ENCODE data around the gene ST3GAL4.
"Not testable (repeated sequence)": the region's sequence is repeated elsewhere in the genome, so short reads cannot be mapped to it uniquely, and the experiment has no call there.

The ST3GAL4 gene

DNA sequence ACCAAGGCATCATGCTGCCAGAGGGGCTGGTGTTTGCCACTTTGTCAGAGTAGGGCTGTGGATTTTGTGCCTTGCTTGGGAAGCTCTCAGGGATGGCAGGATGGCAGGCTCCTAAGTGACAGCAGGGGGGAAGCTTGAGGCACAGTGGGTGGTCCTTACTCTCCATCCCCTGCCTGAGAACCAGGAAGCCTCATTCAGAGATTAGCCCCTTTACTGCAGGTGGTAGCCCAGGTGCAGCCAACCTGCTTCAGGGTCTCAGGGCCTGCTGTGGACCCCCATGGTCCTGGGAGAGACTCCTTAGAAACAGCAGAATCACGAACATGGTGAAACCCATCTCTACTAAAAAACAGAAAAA is 8.9 kb upstream of the ST3GAL4 start:
- H3K36me3 ChIP-seq (ENCODE audit: control insufficient read depth, insufficient read depth, low read length) = peaks cover 6% of the 10 kb centered on the region; the same call in 1 of the 2 replicates
- H3K27me3 ChIP-seq (ENCODE audit: control insufficient read depth, insufficient read depth, low read length) = no peaks in the 10 kb centered on the region
- WGBS (ENCODE audit: insufficient coverage, insufficient read length) = no CpG with 5 or more reads among the region's 1 CpG
- H3K4me3 ChIP-seq (ENCODE audit: low read length) = no peak overlapping the region
- no peaks in the 10 kb centered on the region for H3K9me3 ChIP-seq (ENCODE audit: control insufficient read depth, insufficient read depth, low read length)
- no peak for DNase-seq (ENCODE audit: low read depth, low spot score)
- peaks cover 7% of the 10 kb centered on the region for H3K4me1 ChIP-seq (ENCODE audit: control insufficient read depth, insufficient read depth, low read length)
- H3K27ac ChIP-seq (ENCODE audit: low read length) = no peak overlapping the region

DNA sequence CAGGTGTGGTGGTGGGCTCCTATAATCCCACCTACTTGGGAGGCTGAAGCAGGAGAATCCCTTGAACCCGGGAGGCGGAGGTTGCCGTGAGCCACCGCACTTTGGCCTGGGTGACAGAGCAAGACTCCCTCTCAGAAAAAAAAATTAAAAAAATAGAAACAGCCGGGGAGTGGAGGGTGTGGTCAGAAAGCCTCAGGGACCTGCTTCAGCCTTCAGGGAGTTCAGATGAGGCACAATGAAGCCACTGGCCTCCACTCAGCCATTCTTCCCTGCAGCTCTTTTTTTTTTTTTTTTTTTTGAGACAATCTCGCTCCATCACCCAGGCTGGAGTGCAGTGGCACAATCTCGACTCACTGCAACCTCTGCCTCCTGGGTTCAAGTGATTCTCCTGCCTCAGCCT is 8.5 kb upstream of the ST3GAL4 start:
- H3K4me1 ChIP-seq (ENCODE audit: control insufficient read depth, insufficient read depth, low read length); H3K27me3 ChIP-seq (ENCODE audit: control insufficient read depth, insufficient read depth, low read length); H3K4me3 ChIP-seq (ENCODE audit: low read length); H3K27ac ChIP-seq (ENCODE audit: low read length); DNase-seq (ENCODE audit: low read depth, low spot score); H3K9me3 ChIP-seq (ENCODE audit: control insufficient read depth, insufficient read depth, low read length); H3K36me3 ChIP-seq (ENCODE audit: control insufficient read depth, insufficient read depth, low read length): not testable (repeated sequence)
- no CpG with 5 or more reads among the region's 7 CpGs for WGBS (ENCODE audit: insufficient coverage, insufficient read length)

DNA sequence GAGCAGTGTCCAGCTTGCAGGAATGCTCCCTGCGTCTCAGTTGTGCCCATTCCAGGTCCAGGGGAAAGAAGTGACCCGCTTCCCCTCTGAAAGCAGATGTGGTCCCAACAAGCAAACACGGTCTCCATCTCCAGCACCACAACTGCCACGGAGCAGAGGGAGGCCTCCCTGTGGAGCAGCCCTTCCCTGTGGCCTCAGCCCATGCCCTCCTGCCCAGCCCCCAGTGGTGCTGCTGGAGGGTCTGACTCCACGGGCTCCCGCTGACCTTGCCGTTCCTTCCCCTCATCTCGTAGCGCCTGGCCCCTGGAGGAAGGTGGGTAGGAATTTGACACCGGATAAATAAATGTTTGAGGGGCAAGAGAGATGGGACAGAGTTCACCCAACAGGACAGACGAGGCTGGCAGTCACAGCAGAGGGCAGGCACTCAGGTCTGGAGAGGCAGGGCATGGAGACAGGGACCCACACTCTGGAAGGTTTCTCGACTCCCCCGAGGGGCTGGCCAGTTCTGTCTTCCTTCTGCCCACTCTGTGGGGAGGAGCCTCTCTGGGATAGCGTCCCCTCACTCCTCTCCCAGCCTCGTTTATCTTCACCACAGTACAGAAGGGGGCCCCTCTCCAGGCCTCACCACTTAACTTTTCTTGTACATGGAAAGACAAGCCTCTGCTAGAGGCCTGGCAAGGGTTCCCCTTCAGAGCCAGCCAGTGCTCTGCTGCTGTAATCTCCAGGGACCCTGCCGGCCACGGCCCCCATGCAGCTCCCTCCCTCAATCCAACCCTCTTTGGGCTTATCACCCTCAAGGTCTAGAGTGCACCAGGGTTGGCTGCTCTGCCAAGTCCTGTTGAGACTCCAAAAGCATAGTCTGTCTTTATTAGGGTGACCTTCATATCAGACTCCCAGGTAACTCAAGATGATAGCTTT is 7.5 kb upstream of the ST3GAL4 start:
- H3K4me1 ChIP-seq (ENCODE audit: control insufficient read depth, insufficient read depth, low read length) = peaks cover 7% of the 10 kb centered on the region
- H3K27me3 ChIP-seq (ENCODE audit: control insufficient read depth, insufficient read depth, low read length) = no peaks in the 10 kb centered on the region
- WGBS (ENCODE audit: insufficient coverage, insufficient read length) = no CpG with 5 or more reads among the region's 17 CpGs
- no peak overlapping the region for H3K4me3 ChIP-seq (ENCODE audit: low read length)
- peaks cover 6% of the 10 kb centered on the region; the same call in 1 of the 2 replicates for H3K36me3 ChIP-seq (ENCODE audit: control insufficient read depth, insufficient read depth, low read length)
- H3K9me3 ChIP-seq (ENCODE audit: control insufficient read depth, insufficient read depth, low read length) = no peaks in the 10 kb centered on the region
- H3K27ac ChIP-seq (ENCODE audit: low read length) = no peak overlapping the region
- no peak for DNase-seq (ENCODE audit: low read depth, low spot score)

DNA sequence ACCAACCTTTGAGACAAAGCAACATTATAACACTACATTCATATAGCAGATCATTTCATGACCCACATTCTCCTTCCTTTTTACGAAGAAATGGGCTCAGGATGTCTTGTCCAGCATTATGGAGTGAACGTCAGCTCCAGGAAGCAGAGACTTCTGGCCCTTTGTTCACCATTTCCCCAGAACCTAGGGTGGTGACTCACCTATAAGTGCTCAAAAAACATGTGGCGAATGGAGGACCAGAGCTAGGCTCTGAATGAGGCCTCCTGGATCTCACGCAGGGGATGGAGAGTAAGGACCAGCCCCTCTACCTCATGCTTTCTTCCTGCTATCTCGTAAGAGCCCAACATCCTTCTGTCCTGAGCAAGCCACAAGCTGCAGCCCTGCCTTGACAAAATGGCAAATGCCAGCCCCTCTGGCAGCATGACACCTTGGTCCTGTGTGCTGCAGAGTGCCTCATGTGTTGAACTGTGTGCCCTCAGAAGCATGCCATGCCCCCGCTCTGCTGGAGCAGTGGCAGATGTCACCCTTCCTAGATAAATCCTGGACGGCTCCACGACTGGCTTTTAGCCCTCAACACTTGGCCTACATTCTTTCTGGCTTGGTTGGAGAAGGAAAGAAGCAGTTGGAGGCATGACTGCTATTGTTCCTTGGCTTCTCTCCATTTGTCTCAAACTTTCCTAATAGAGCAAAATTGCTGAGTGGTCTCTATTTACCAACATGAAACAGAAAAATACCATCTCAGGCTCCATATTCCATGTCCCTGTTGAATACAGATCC is 6.5 kb upstream of the ST3GAL4 start:
- Histone ChIP-seq H3K27ac (ENCODE audit: low read length) (no peak overlapping the region), H3K4me1 (ENCODE audit: control insufficient read depth, insufficient read depth, low read length) (peaks cover 9% of the 10 kb centered on the region), H3K36me3 (ENCODE audit: control insufficient read depth, insufficient read depth, low read length) (peaks cover 3% of the 10 kb centered on the region; the same call in 1 of the 2 replicates), H3K27me3 (ENCODE audit: control insufficient read depth, insufficient read depth, low read length) (no peaks in the 10 kb centered on the region), H3K4me3 (ENCODE audit: low read length) (no peak overlapping the region), H3K9me3 (ENCODE audit: control insufficient read depth, insufficient read depth, low read length) (no peaks in the 10 kb centered on the region)
- WGBS (ENCODE audit: insufficient coverage, insufficient read length) = no CpG with 5 or more reads among the region's 8 CpGs
- DNase-seq (ENCODE audit: low read depth, low spot score) = no peak

DNA sequence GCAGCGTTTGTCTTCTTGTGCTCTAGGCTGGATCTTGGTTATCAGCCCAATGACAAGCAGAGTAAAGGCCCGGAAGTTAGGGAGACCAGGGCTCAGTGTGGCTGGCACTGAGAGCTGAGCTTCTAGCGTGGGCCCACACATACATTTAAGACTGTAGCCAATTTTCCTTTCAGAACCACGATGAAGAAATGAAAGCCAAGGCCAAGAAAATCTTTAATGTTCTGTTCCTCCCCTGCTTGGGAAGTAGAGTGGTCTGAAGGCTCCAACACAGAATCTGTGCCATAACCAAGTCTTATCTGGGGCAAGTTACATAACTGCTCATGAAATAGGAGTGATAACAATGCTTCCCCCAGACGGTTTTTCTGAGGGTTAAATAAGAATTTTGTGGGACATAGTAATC is 4.7 kb upstream of the ST3GAL4 start:
- WGBS (ENCODE audit: insufficient coverage, insufficient read length) = no CpG with 5 or more reads among the region's 5 CpGs
- DNase-seq (ENCODE audit: low read depth, low spot score) = no peak
- H3K4me1 ChIP-seq (ENCODE audit: control insufficient read depth, insufficient read depth, low read length) = peaks cover 10% of the 10 kb centered on the region
- H3K27ac ChIP-seq (ENCODE audit: low read length) = no peak overlapping the region
- H3K36me3 ChIP-seq (ENCODE audit: control insufficient read depth, insufficient read depth, low read length) = no peaks in the 10 kb centered on the region
- H3K9me3 ChIP-seq (ENCODE audit: control insufficient read depth, insufficient read depth, low read length) = no peaks in the 10 kb centered on the region
- H3K27me3 ChIP-seq (ENCODE audit: control insufficient read depth, insufficient read depth, low read length) = no peaks in the 10 kb centered on the region
- H3K4me3 ChIP-seq (ENCODE audit: low read length) = no peak overlapping the region

DNA sequence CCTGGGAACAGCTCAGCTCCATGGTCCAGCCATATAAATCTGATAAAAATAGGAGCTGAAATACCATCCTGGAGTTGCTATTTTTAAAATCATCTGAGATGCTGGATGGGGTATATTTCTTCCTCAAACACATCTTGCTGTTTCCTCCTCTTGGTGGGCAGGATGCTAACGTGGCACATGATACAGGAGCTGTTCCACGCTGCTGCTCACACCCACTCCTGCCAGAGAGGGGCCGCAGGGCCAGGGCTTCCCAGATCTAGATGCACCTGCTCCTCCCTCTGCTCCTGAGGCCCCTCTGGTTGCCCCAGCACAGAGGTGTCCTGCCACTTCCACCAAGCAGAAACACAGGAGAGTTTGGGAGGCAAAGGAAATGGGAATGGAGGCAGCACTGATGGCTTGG is 3.3 kb upstream of the ST3GAL4 start:
- Histone ChIP-seq H3K27me3 (ENCODE audit: control insufficient read depth, insufficient read depth, low read length) (no peaks in the 10 kb centered on the region), H3K4me3 (ENCODE audit: low read length) (no peak overlapping the region), H3K36me3 (ENCODE audit: control insufficient read depth, insufficient read depth, low read length) (no peaks in the 10 kb centered on the region), H3K27ac (ENCODE audit: low read length) (no peak overlapping the region), H3K9me3 (ENCODE audit: control insufficient read depth, insufficient read depth, low read length) (no peaks in the 10 kb centered on the region), H3K4me1 (ENCODE audit: control insufficient read depth, insufficient read depth, low read length) (peaks cover 12% of the 10 kb centered on the region)
- no peak for DNase-seq (ENCODE audit: low read depth, low spot score)
- no CpG with 5 or more reads among the region's 3 CpGs for WGBS (ENCODE audit: insufficient coverage, insufficient read length)

DNA sequence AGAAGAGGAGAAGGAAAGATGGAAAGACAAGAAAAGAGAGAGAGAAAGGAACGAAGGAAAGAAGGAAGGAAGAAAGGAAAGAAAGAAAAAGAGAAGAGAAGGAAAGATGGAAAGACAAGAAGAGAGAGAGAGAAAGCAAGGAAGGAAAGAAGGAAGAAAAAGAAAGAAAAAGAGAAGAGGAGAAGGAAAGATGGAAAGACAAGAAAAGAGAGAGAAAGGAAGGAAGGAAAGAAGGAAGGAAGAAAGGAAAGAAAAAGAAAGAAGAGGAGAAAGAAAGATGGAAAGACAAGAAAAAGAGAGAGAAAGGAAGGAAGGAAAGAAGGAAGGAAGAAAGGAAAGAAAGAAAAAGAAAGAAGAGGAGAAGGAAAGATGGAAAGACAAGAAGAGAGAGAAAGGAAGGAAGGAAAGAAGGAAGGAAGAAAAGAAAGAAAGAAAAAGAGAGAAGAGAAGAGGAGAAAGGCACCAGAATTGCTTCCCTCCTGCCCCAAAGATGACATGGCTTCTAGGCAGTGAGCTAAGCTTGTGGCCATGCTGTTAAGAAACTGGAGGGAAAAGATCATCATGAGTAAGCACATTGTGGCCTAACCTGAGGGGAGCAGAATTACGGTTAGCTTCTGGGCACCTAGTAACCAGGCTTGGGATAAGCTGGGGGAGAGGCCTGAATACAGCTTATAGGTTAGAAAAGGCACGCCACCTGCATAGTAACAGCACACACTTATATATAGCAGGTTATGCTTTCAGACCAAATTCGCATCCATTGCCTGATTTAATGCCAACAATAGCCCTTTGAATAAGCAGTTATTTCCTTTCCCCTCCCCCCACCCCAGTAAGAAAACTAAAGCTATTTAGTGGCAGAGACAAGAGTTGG is 2.3 kb upstream of the ST3GAL4 start:
- WGBS (ENCODE audit: insufficient coverage, insufficient read length) = 100% methylated on average over 1 of the region's 4 CpGs
- Histone ChIP-seq H3K36me3 (ENCODE audit: control insufficient read depth, insufficient read depth, low read length) (no peaks in the 10 kb centered on the region), H3K9me3 (ENCODE audit: control insufficient read depth, insufficient read depth, low read length) (no peaks in the 10 kb centered on the region), H3K4me1 (ENCODE audit: control insufficient read depth, insufficient read depth, low read length) (peaks cover 10% of the 10 kb centered on the region), H3K27ac (ENCODE audit: low read length) (no peak overlapping the region), H3K27me3 (ENCODE audit: control insufficient read depth, insufficient read depth, low read length) (no peaks in the 10 kb centered on the region), H3K4me3 (ENCODE audit: low read length) (no peak overlapping the region)
- DNase-seq (ENCODE audit: low read depth, low spot score) = no peak

DNA sequence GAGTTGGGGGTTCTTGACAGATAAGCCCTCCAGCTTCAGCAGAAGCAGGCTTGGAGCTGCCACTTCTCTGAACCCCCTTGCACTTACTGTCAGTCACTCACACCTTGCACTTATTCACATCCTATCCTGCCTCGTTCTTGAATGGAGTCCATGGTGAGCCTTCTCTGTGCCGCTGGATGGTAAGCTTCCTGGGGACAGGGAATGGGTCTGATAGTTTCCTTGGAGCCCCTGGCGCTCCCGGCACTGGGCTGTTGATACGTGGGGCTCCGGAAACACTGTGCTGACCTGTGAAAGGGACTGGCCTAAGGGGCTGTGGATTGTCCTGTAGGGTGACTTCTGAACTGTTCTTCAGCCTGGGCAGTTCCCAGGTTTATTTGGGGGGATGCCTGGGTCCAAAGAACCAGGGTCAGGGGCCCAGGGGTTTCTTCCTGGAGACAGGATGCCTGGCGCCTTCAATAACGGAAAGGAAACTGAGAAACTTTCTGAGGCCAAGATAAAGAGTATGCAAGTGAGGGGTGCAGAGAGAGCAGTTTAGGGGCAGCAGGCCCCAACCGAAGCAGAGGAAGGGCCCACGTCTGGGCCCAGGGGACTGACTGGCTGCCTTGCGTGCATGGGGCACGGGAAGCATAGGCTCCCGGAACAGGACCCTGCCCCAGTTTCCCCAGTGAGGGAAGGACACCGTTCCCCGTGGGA is 709 bp upstream of the ST3GAL4 start:
- H3K4me1 ChIP-seq (ENCODE audit: control insufficient read depth, insufficient read depth, low read length) = peaks cover 10% of the 10 kb centered on the region
- no peaks in the 10 kb centered on the region for H3K9me3 ChIP-seq (ENCODE audit: control insufficient read depth, insufficient read depth, low read length)
- no peak for DNase-seq (ENCODE audit: low read depth, low spot score)
- H3K4me3 ChIP-seq (ENCODE audit: low read length) = peak overlapping the region; percentile 58
- H3K27me3 ChIP-seq (ENCODE audit: control insufficient read depth, insufficient read depth, low read length) = no peaks in the 10 kb centered on the region
- no peaks in the 10 kb centered on the region for H3K36me3 ChIP-seq (ENCODE audit: control insufficient read depth, insufficient read depth, low read length)
- WGBS (ENCODE audit: insufficient coverage, insufficient read length) = no CpG with 5 or more reads among the region's 15 CpGs
- no peak overlapping the region for H3K27ac ChIP-seq (ENCODE audit: low read length)

DNA sequence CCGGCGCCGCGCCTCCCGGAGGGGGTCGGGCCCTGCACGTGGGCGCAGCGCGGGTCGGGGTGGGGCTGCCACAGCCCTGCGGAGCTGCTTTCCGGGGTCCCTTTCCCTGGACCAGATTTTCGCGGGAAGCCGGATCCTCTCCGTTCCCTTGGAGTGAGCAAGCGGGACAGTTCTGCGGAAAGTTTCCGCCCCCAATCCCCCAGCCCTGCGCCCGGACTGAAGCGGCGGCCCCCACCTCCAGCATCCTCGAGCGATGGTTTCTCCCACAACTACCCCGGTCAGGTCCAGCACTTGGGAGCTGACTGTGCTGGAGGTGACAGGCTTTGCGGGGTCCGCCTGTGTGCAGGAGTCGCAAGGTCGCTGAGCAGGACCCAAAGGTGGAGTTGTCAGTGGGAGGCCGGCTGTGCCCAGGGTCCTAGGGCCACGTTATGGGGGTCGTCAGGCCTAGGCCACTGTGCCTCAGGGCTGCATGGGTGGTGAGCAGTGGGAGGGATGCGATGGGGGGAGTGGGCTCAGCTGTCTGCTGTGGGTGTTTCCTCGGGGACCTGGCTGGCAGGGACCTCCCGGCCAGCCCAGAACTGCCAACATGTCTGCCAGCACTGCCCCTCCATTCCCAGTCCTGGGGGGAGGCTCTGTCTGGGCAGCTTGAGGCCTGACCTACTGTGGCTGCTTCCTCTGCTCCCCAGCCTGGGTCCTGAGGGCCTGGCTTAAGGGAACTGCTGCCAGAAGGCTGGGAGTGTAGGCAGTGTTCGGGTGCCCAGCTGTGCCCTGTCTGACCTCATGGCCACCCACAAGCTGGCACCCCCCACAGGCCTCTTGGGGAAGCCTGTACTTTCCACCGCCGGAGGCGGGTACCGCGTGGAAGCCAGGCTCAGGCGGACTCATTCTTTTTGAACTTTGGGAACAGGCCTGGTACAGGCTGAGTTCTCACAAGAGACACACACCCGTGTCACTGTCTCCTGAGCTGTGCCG is 726 bp downstream of the ST3GAL4 start:
- H3K27ac ChIP-seq (ENCODE audit: low read length) = no peak overlapping the region
- no peak for DNase-seq (ENCODE audit: low read depth, low spot score)
- WGBS (ENCODE audit: insufficient coverage, insufficient read length) = no CpG with 5 or more reads among the region's 46 CpGs

More for the DNA sequence above, 726 bp downstream of the ST3GAL4 start:
- no peaks in the 10 kb centered on the region for H3K36me3 ChIP-seq (ENCODE audit: control insufficient read depth, insufficient read depth, low read length)
- H3K27me3 ChIP-seq (ENCODE audit: control insufficient read depth, insufficient read depth, low read length) = no peaks in the 10 kb centered on the region
- peak overlapping the region; percentile 58; the same call in 1 of the 2 replicates for H3K4me3 ChIP-seq (ENCODE audit: low read length)
- no peaks in the 10 kb centered on the region for H3K9me3 ChIP-seq (ENCODE audit: control insufficient read depth, insufficient read depth, low read length)
- peaks cover 10% of the 10 kb centered on the region for H3K4me1 ChIP-seq (ENCODE audit: control insufficient read depth, insufficient read depth, low read length)
